Neural cell (in vitro differentiated cells): ENCODE measurements around the gene NAMPT.

Experiments
- EP300 ChIP-seq: fragments of 450-650 bp; conservative IDR thresholded peaks from 2 replicates; pipeline ENCODE4 v1.6.1; 2014; ENCODE audit warnings: antibody characterized with exemption, mild to moderate bottlenecking, moderate library complexity; ENCODE audit not compliant: poor library complexity, severe bottlenecking
- EZH2 ChIP-seq: fragments of 200-600, 300-800 bp; shearing (Covaris generic), sonication (generic); IDR thresholded peaks from 2 replicates; pipeline ENCODE4 v1.6.1; 2014; ENCODE audit warnings: antibody characterized with exemption, low read length, borderline replicate concordance, mild to moderate bottlenecking; ENCODE audit not compliant: insufficient read depth, poor library complexity, severe bottlenecking
- MXI1 ChIP-seq: fragments of 450-650 bp; conservative IDR thresholded peaks from 2 replicates; pipeline ENCODE4 v1.6.1; 2014; ENCODE audit warnings: antibody characterized with exemption, mild to moderate bottlenecking; ENCODE audit not compliant: poor library complexity, severe bottlenecking
- POLR2AphosphoS5 ChIP-seq: IDR thresholded peaks from 2 replicates; pipeline ENCODE4 v1.6.1; 2012
- RAD21 ChIP-seq: fragments of 450-650 bp; conservative IDR thresholded peaks from 2 replicates; pipeline ENCODE4 v1.6.1; 2014; ENCODE audit warnings: antibody characterized with exemption, mild to moderate bottlenecking, moderate library complexity
- SMC3 ChIP-seq: fragments of 450-650 bp; conservative IDR thresholded peaks from 2 replicates; pipeline ENCODE4 v1.6.1; 2014; ENCODE audit warnings: antibody characterized with exemption, mild to moderate bottlenecking, moderate library complexity; ENCODE audit not compliant: poor library complexity
- TAF1 ChIP-seq: IDR thresholded peaks from 2 replicates; pipeline ENCODE4 v1.6.1; 2012; ENCODE audit warnings: low read depth
- TF ChIP-seq, protein P1 (sequence below): fragments of 450-650 bp; IDR thresholded peaks from 2 replicates; pipeline ENCODE4 v1.5.1; 2014; ENCODE audit warnings: antibody characterized with exemption, mild to moderate bottlenecking, moderate library complexity; ENCODE audit not compliant: poor library complexity, severe bottlenecking
- TF ChIP-seq, protein P2 (sequence below): IDR thresholded peaks from 2 replicates; pipeline ENCODE4 v1.6.1; 2012; ENCODE audit warnings: borderline replicate concordance

DNA sequence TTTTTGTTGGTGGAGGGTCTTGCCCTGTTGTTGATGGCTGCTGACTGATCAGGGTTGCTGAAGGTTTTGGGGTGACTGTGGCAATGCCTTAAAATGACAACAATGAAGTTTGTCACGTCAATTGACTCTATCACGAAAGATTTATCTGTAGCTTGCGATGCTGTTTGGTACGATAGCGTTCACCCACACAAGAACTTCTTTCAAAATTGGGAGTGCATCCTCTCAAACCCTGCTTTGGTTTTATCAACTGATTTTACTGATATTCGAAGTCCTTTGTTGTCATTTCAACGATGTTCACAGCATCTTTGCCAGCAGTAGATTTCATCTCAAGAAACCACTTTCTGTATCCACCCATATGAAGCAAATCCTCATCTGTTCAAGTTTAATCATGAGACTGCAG is 26.0 kb downstream of the NAMPT start:
- TF ChIP-seq, protein P1, sequence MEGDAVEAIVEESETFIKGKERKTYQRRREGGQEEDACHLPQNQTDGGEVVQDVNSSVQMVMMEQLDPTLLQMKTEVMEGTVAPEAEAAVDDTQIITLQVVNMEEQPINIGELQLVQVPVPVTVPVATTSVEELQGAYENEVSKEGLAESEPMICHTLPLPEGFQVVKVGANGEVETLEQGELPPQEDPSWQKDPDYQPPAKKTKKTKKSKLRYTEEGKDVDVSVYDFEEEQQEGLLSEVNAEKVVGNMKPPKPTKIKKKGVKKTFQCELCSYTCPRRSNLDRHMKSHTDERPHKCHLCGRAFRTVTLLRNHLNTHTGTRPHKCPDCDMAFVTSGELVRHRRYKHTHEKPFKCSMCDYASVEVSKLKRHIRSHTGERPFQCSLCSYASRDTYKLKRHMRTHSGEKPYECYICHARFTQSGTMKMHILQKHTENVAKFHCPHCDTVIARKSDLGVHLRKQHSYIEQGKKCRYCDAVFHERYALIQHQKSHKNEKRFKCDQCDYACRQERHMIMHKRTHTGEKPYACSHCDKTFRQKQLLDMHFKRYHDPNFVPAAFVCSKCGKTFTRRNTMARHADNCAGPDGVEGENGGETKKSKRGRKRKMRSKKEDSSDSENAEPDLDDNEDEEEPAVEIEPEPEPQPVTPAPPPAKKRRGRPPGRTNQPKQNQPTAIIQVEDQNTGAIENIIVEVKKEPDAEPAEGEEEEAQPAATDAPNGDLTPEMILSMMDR: no peak
- no peak for TF ChIP-seq EZH2
- no peak for TF ChIP-seq TAF1
- no peak for TF ChIP-seq SMC3
- TF ChIP-seq RAD21: no peak
- TF ChIP-seq, protein P2, sequence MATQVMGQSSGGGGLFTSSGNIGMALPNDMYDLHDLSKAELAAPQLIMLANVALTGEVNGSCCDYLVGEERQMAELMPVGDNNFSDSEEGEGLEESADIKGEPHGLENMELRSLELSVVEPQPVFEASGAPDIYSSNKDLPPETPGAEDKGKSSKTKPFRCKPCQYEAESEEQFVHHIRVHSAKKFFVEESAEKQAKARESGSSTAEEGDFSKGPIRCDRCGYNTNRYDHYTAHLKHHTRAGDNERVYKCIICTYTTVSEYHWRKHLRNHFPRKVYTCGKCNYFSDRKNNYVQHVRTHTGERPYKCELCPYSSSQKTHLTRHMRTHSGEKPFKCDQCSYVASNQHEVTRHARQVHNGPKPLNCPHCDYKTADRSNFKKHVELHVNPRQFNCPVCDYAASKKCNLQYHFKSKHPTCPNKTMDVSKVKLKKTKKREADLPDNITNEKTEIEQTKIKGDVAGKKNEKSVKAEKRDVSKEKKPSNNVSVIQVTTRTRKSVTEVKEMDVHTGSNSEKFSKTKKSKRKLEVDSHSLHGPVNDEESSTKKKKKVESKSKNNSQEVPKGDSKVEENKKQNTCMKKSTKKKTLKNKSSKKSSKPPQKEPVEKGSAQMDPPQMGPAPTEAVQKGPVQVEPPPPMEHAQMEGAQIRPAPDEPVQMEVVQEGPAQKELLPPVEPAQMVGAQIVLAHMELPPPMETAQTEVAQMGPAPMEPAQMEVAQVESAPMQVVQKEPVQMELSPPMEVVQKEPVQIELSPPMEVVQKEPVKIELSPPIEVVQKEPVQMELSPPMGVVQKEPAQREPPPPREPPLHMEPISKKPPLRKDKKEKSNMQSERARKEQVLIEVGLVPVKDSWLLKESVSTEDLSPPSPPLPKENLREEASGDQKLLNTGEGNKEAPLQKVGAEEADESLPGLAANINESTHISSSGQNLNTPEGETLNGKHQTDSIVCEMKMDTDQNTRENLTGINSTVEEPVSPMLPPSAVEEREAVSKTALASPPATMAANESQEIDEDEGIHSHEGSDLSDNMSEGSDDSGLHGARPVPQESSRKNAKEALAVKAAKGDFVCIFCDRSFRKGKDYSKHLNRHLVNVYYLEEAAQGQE: no peak
- no peak for TF ChIP-seq EP300
- no peak for TF ChIP-seq MXI1
- no peak for TF ChIP-seq POLR2AphosphoS5
